Activated T-cell treated with anti-CD3 and anti-CD28 coated beads, Interleukin-2, amount 50 U/mL, for 72 hours (primary cell): ENCODE results near the gene RPL22. TPM values are rescaled to one million over a fixed set of nuclear protein-coding genes. Genes with fewer than 3 reads are reported as not detected.

Experiments used
- ATAC-seq, 2 donors: fragments of 150-1000 bp; cut with Tn5 transposase; replicated peaks in 1 of 2; 2 replicates each; pipeline ENCODE4 v1.10.0; 2021; ENCODE audit warnings: moderate library complexity in 2 of 2, mild to moderate bottlenecking in 1 of 2
- DNase-seq, 2 donors: peaks; one replicate each; pipeline ENCODE4 v3.0.0; 2021 to 2022; ENCODE audit warnings: mixed read lengths in 1 of 2
- H3K27ac Mint-ChIP-seq: one replicate; pipeline ENCODE4 v1.8.0; 2022; ENCODE audit warnings: mild to moderate bottlenecking, moderate library complexity, mixed read lengths
- H3K27me3 Mint-ChIP-seq: one replicate; pipeline ENCODE4 v1.8.0; 2022; ENCODE audit warnings: low read depth, mixed read lengths
- H3K36me3 Mint-ChIP-seq, 2 donors: one replicate each; pipeline ENCODE4 v1.8.0; 2022; ENCODE audit warnings: mixed read lengths in 2 of 2, mild to moderate bottlenecking in 1 of 2; ENCODE audit not compliant: insufficient read depth in 2 of 2
- H3K4me1 Mint-ChIP-seq: one replicate; pipeline ENCODE4 v1.8.0; 2022; ENCODE audit warnings: low read depth, mixed read lengths
- H3K4me3 Mint-ChIP-seq, 2 donors: one replicate each; pipeline ENCODE4 v1.8.0; 2022; ENCODE audit warnings: mild to moderate bottlenecking in 2 of 2, mixed read lengths in 2 of 2, moderate library complexity in 2 of 2
- H3K9me3 Mint-ChIP-seq, 2 donors: one replicate each; pipeline ENCODE4 v1.8.0; 2022; ENCODE audit warnings: mixed read lengths in 2 of 2
- total RNA-seq, 2 donors: library from RNA; stranded (reverse); gene quantifications; one replicate each; pipeline ENCODE4 v1.2.3, GENCODE V29; 2022

Gene RPL22
- total RNA-seq, 2 donors from 2014 or later: 507 to 537 TPM

DNA sequence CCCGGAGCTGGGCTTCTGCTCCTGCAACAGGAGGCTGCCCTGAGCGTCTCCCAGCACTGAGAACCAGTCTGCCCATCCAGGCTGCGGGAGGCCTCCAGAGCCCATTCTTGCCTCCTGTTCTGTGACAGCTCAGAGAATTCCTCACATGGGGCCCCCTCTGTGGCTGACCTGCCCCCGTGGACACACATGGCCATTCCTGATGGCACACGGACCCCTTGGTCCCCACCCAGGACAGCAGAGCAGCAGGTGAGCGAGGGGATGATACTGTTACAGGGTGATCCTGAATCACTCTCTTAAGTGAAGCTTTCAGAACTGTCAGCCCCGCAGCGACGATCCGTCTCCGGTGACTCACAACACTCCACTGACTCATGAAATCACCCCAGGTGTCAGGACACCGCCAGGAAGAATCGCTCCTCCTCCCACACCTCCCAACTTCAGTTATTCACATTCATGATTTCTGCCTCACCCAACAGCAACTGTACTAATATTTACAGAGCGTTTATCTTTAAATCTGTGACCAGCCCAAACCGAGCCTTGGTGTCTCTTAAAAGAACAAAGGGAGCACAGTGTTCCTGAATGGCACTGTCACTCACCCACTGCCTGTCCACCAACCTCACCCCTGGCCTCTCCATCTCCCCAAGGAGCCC, 41.7 kb downstream of the RPL22 start:
- DNase-seq (peak; percentile 32 to 37), ATAC-seq (peak; percentile 74 to 84)
- no peaks in the 10 kb centered on the region for H3K36me3 Mint-ChIP-seq
- peaks cover 14% of the 10 kb centered on the region for H3K4me1 Mint-ChIP-seq
- peaks cover 20% of the 10 kb centered on the region for H3K27me3 Mint-ChIP-seq
- no peak overlapping the region for H3K4me3 Mint-ChIP-seq
- H3K9me3 Mint-ChIP-seq: no peaks in the 10 kb centered on the region
- no peak overlapping the region for H3K27ac Mint-ChIP-seq

DNA sequence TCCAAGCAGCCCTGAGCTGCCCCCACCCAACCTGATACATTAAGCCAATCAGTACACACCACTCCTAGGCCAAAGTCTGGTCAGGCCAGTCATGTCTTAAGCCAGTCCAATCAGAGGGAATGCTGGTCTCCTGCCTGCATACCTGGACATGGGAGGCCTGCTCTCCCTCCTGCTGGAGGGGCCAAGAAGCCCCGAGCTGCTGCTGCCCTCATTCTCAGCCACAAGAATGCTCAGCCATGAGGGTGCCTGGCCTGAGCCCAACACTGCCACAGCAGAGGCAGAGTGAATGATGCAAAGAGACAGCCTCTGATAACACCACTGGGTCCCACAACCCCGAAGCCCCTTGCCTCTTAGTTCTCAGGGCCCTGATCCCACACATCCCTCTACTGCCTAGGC, 42.3 kb downstream of the RPL22 start:
- no peak overlapping the region for H3K4me3 Mint-ChIP-seq
- ATAC-seq: no peak
- H3K36me3 Mint-ChIP-seq: no peaks in the 10 kb centered on the region
- H3K9me3 Mint-ChIP-seq: no peaks in the 10 kb centered on the region
- peaks cover 14% of the 10 kb centered on the region for H3K4me1 Mint-ChIP-seq
- no peak for DNase-seq
- H3K27ac Mint-ChIP-seq: no peak overlapping the region
- peaks cover 20% of the 10 kb centered on the region for H3K27me3 Mint-ChIP-seq

DNA sequence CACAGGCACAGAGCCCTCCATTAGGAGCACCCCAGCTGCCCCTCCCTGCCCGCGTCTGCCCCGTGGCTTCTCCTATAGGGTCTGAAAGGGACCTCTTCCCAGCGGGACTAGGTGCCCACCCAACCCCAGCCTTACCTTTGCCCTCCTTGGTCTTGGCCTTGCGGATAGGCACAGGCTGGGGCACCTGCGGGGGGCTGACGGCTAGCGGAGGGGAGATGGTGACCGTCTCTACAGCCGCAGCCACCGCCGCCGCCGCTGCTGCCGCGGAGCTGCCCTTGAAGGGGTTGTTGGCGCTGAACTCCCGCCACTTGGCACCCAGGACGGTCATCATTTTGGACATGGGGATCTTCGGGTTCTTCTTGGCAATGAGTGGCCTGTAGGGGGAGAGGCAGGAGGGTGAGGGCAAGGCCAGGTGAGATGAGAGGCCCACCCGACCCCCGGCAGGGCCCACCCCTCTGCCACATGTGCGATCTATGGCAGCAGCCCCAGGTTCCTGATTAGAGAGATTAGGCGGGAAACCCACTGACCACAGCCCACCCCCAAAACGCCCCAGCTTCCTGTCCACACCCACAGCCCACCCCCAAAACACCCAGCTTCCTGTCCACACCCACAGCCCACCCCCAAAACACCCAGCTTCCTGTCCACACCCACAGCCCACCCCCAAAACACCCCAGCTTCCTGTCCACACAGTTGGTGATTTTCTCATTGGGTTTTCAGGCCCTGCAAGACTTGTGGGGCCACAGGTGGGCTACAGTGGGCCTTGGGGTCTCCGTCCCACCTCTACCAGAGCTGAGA, 44.7 kb downstream of the RPL22 start:
- Mint-ChIP-seq H3K27ac (no peak overlapping the region), H3K36me3 (no peaks in the 10 kb centered on the region), H3K9me3 (no peaks in the 10 kb centered on the region), H3K27me3 (peaks cover 8% of the 10 kb centered on the region), H3K4me3 (no peak overlapping the region), H3K4me1 (peaks cover 10% of the 10 kb centered on the region)
- no peak for DNase-seq
- no peak for ATAC-seq

DNA sequence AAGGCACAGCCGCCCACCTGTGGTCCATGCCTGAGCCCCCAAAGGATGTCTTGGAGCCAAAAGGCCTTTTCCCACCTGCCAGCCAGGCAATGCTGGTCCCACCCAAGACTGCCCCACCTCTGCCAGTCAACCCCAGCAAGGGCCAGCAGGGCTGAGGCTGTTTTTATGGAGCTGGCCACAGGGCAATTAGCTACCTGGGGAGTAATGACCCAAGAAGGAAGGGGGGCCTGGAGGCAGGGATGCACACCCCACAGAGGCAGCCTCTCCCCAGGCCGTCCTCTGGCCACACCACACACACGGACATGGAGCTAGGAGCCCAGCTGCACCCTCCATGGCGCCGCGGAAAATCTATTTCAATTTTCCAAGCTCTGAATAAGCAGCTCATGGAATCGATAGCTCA, 46.5 kb downstream of the RPL22 start:
- H3K4me3 Mint-ChIP-seq: no peak overlapping the region
- no peak for ATAC-seq
- H3K27me3 Mint-ChIP-seq: peaks cover 6% of the 10 kb centered on the region
- peaks cover 13% of the 10 kb centered on the region for H3K4me1 Mint-ChIP-seq
- no peak for DNase-seq
- no peaks in the 10 kb centered on the region for H3K36me3 Mint-ChIP-seq
- H3K27ac Mint-ChIP-seq: no peak overlapping the region
- H3K9me3 Mint-ChIP-seq: no peaks in the 10 kb centered on the region

DNA sequence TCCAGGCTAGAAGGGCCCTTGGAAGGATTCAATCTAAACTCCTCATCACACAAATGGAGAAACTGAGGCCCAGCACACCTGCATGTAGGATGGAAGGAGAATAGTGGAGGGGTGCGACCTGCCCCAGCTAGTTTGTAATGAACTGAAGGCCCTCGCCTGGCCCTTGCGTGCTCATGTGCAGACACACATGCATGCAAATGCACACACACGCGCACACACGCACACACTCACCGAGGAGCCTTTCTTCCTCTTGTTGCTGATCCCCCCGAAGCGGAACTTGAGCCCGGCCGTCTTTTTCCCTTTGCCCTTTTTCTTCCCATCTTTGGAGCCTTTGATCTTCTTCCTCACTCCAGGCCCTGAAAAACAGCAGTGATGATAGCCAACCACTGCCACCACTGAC, 47.2 kb downstream of the RPL22 start:
- DNase-seq: no peak
- Mint-ChIP-seq H3K36me3 (no peaks in the 10 kb centered on the region), H3K27me3 (peaks cover 7% of the 10 kb centered on the region), H3K27ac (no peak overlapping the region), H3K4me3 (no peak overlapping the region), H3K4me1 (peaks cover 8% of the 10 kb centered on the region), H3K9me3 (no peaks in the 10 kb centered on the region)
- no peak for ATAC-seq

DNA sequence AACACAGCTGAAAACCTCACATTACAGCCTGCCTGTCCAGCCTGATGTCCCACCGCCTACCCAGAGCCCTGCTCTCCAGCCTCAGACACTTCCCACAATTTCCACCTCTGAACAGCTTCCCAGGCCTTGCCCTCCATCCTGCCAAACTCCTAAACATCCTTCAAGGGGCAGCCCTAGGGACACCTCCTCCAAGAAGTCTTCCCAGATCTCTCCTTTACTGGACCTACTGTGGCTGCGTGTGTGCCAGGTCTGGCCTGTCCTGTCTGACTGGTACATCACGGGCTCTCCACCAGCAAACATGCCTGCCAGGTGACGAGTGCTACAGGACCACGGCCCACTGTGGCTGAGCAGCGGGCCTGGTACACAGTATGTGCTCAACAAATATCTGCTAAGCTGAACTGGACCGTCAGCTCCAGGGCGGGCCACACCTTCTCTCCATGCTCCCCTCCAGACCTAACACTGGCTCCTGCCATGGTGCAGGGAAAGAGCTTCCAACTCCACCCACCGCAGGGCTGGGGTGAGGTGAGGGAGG, 48.0 kb downstream of the RPL22 start:
- ATAC-seq (no peak), DNase-seq (no peak)
- Mint-ChIP-seq H3K36me3 (no peaks in the 10 kb centered on the region), H3K27ac (no peak overlapping the region), H3K27me3 (peaks cover 7% of the 10 kb centered on the region), H3K4me3 (no peak overlapping the region), H3K9me3 (no peaks in the 10 kb centered on the region), H3K4me1 (peaks cover 8% of the 10 kb centered on the region)

DNA sequence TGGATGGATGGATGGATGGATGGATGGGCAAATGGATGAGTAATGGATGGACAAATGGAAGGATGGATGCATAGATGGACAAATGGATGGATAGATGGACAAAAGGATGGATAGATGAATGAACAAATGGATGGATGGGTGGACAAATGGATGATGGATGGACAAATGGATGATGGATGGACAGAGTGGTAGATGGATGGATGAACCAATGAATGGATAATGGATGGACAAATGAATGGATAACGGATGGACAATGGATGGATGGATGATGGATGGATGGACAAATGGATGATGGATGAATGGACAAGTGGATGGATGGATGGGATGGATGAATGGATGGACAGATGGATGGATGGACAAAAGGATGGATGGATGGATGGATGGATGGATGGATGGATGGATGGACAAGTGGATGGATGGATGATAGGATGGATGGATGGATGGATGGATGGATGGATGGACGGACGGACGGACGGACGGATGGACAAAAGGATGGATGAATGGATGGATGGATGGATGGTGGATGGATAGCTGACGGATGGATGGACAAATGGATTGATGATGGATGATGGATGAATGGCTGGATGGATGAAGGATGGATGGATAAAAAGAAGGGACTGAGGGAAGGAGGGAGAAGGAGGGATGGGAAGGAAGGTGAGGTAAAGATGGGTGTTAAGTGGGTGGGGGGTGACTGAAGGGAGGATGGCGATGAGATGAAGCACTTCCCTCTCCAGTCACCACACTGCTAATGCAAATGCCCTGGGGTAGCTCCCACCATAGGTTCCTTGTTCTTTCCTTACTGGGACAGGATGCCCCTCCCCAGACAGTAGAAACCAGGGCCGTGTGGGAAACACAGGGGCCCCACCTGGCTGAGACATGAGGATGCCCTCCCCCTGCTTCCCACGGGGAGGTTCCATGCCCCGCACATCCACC, 49.1 kb downstream of the RPL22 start:
- Mint-ChIP-seq H3K27me3 (peaks cover 7% of the 10 kb centered on the region), H3K27ac (no peak overlapping the region), H3K9me3 (no peaks in the 10 kb centered on the region), H3K4me3 (no peak overlapping the region), H3K4me1 (peaks cover 8% of the 10 kb centered on the region), H3K36me3 (no peaks in the 10 kb centered on the region)
- DNase-seq (no peak), ATAC-seq (no peak)

DNA sequence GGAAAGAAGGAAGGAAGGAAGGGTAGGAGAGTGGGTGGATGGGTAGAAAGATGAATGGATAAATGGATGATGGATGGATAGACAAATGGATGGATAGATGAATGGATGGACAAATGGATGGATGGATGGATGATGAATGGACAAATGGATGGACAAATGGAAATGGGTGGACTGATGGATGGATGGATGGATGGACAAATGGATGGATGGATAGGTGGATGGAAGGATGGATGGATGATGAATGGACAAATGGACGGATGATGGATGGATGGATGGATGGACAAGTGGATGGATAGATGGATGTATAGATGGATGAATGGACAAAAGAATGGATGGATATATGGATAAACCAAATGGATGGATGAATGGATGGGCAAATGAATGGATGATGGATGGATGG, 49.8 kb downstream of the RPL22 start:
- no peak overlapping the region for H3K27ac Mint-ChIP-seq
- no peak for ATAC-seq
- DNase-seq: no peak
- H3K36me3 Mint-ChIP-seq: no peaks in the 10 kb centered on the region
- H3K4me1 Mint-ChIP-seq: peaks cover 8% of the 10 kb centered on the region
- peaks cover 7% of the 10 kb centered on the region for H3K27me3 Mint-ChIP-seq
- no peaks in the 10 kb centered on the region for H3K9me3 Mint-ChIP-seq
- H3K4me3 Mint-ChIP-seq: no peak overlapping the region

DNA sequence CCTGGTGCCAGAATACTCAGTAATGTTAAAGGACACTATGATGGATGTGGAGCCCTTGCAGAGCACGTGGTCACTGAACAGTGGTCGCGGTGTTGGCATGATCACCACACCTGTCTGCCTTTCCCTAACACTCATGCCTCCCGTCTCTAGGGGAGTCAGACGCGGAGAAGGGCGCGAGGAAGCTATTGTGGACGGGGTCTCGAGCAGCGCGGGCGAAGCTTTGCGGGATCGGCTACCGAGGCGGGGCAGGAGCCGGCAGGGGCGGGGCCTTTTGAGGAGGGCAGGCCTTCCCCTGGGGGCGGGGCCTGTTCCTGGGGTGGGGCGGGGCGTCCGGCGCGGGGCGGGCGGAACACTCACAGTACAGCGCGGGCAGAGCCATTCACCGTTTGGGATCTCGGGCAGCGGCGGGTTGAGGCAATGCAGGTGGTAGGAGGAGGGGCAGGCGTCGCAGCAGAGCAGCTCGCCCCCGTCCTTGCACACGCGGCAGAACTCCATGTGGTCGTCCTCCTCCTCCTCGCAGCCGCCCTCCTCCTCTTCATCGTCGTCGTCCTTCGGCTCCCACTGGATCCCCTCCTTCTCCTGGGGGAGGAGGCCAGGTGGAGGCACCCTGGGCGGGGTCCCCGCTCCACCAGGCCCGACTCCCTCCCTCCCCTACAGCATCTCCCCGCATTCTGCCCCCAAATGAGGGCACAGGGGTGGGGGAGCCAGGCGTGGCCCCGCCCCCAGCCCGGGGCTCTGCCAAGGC, 50.7 kb downstream of the RPL22 start:
- DNase-seq (peak; percentile 67 to 71), ATAC-seq (peak; percentile 89)
- Mint-ChIP-seq H3K4me1 (peaks cover 8% of the 10 kb centered on the region), H3K9me3 (no peaks in the 10 kb centered on the region), H3K27me3 (peaks cover 7% of the 10 kb centered on the region), H3K27ac (no peak overlapping the region), H3K4me3 (peak overlapping the region; percentile 68), H3K36me3 (no peaks in the 10 kb centered on the region)

DNA sequence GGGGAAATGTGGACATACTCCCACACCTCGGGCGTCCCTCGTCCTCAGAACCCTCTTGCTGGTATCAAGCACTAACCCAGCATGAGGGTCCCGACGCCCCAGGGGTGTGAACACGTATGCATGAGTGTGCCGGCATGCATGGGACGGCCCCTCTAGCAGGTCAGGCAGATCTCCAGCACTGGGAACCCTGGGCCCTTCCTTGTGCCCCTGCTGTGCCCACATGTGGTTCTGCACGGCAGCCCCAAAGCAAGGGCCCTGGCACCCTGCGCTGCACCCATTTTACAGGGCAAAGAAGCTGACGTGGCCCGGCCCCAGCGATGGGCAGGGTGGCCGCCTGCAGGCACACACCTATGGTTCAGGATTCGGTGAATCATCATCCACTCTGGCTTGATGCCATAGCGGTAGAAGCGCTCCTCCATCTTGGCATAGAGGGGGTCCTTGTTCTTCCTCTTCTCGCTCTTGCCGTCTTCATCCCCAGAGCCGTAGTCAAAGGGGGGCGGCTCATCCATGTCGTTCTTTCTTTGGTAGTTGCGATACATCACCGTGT, 53.5 kb downstream of the RPL22 start:
- H3K4me1 Mint-ChIP-seq: peaks cover 8% of the 10 kb centered on the region
- H3K9me3 Mint-ChIP-seq: no peaks in the 10 kb centered on the region
- ATAC-seq (no peak), DNase-seq (no peak)
- peaks cover 7% of the 10 kb centered on the region for H3K27me3 Mint-ChIP-seq
- H3K36me3 Mint-ChIP-seq: no peaks in the 10 kb centered on the region
- H3K27ac Mint-ChIP-seq: no peak overlapping the region
- H3K4me3 Mint-ChIP-seq: no peak overlapping the region

DNA sequence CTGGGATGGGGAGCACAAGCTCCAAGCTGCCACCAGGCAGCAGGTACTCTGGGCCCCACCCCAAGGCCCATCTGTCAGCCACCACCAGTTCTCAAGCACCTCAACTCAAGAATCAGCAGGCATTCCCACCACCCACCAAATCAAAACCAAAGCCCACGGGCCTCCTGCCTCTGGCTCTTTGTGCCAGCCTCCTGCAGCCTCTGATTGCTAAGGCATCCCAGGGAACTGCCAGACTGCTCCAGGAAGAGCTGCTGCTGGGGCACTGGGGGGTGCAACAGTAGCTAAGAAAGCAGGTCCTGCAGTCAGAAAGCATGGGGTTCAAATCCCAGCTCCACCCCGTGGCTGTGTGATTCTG, 54.0 kb downstream of the RPL22 start:
- Mint-ChIP-seq H3K4me1 (peaks cover 8% of the 10 kb centered on the region), H3K9me3 (no peaks in the 10 kb centered on the region), H3K27me3 (peaks cover 7% of the 10 kb centered on the region), H3K36me3 (no peaks in the 10 kb centered on the region), H3K27ac (no peak overlapping the region), H3K4me3 (no peak overlapping the region)
- DNase-seq (no peak), ATAC-seq (no peak)

DNA sequence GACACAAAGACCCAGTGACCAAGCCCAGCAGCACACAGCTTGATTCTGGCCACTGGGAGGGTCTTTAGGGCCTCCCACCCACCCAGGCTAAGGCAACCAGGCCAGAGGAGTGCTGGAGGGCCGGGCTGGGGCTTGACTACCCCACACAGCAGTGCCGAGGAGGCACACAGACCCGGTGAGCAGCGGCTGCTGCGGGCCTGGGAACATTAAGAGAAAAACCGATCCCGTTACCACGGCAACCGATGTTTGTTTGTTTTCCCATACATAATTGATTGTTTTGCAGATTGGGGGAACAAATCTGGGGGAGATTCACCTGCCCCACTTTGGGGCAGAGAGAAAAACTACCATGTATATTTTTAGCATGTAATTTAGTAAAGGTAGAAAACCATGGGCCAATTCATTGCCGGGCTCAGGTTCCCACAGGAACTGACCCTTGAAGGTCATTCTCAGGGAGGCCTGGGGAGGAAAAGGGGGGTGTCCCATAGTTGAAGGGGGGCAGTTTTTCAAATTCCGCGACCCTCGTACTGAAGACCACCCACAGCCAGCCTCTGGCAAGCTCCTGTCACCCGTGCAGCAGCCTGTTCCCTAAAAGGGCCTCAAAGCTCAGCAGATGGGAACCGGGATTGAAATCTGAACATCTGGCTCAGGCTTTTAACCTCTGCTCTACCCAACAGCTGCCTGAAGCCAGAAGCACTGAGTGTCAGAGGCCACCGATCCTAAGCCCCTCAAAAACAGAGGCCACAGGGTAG, 54.6 kb downstream of the RPL22 start:
- ATAC-seq (no peak), DNase-seq (no peak)
- Mint-ChIP-seq H3K4me1 (peaks cover 8% of the 10 kb centered on the region), H3K27me3 (peaks cover 7% of the 10 kb centered on the region), H3K4me3 (no peak overlapping the region), H3K36me3 (no peaks in the 10 kb centered on the region), H3K27ac (no peak overlapping the region), H3K9me3 (no peaks in the 10 kb centered on the region)
